ENCODE results near the gene ACTA2.

Gene ACTA2

DNA sequence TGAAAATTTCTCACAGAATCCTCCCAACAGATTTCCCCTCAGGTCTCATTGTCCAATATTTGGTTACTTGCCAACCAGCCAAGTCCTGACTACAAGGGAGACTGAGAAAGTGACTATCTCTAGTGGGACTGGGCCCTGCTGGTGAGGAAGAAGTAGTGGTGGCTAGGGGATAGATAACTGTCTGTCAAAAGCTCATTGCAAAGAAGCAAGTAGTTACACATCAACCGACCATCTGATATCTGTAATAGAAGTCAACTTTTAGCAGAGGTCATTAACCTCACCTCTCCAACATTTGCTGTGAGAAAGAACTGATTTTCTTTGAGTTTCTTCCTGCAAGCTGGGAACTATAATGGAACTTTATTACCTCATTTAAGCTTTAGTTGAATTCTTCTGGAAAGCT, 57.3 kb downstream of the ACTA2 start:
- no peak for DNase-seq (ENCODE audit: low read depth in 2 of 2, low spot score in 1 of 2)

DNA sequence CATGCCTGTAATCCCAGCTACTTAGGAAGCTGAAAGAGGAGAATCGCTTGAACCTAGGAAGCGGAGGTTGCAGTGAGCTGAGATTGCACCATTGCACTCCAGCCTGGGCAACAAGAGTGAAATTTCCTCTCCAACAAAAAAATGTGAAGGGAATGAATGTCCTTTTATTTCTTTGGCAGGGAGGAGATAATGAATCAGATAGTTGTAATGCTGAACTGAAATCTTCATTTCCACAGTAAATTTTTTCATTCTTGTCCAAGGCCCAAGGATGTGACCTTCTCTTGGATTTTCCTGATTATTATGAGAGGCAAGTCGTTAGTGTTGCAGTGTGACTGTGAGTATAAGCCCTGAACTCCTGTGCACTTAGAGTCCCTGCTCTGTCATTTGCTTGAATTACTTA, 59.0 kb downstream of the ACTA2 start:
- no peak for DNase-seq (ENCODE audit: low read depth in 2 of 2, low spot score in 1 of 2)

DNA sequence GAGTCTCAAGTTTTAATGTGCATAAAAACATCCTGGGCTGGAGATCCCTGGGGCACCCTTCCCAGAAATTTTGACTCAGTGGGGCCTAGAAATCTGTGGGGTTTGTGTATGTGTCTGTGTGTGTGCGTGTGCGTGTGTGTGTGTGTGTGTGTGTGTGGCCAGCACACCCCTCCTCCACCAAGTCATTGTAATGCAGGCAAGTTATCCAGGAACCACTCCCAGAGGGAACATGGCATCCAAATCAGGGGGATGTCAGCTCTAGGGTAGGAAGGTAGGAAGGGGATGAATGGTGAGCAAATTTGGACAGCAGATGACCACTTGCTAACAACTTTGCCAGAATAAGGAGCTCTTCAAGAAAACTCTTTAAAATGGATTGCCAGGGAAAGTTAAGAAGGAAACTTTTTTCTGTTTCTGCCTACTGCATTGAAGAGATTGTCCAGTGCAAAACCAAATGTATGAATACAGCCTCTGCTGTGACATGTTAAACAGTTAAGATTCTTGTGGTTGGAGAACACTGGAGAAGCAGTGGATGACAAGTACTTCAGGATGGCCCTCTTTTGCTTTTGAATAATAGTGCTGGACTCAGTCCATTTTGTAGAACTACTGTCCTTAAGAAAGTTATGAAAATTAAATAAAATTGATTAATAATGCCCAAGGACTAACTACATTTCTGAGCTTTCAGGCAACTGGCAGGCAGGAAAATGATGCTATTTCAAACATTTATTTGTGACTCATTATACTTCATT, 60.2 kb downstream of the ACTA2 start:
- DNase-seq (ENCODE audit: low read depth in 2 of 2, low spot score in 1 of 2) = no peak

GRCh38 chr10:88890681-88891381, 61.7 kb downstream of the ACTA2 start:
- no peak for DNase-seq (ENCODE audit: low read depth in 2 of 2, low spot score in 1 of 2)

DNA sequence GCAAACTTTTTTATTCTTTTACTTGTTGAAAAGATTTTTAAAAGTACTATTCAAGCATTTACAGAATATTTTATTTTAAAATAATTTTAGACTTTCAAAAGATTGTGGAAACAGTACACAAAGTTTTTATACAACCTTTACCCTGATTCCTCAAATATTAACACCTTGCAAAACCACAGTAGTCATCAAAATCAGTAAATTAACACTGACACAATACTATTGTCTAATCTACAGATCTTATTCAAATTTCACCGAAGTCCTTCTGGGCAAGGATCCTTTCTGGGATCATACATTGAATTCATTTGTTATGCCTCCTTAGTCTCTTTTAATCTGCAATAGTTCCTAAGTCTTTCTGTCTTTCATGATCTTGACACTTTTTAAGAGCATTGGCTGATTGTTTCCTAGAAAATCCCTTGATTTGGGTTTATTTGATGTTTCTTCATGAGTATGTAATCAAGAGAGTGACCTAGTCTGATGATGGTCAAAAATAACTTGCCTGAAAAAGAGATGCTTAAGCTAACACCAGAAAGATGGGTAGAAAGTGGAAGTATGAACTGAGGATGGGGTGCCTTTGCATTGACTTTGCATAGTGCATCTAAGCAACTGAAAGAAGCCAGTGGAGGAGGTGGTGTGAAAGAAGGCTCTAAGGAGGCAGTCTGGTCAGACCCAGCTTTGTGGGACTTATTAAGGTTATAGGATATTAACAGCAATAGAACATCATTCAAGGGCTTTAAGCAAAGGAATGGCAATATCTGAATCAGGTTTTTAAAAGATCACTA, 62.8 kb downstream of the ACTA2 start:
- DNase-seq (ENCODE audit: low read depth in 2 of 2, low spot score in 1 of 2) = no peak

- DNase-seq (ENCODE audit: low read depth in 2 of 2, low spot score in 1 of 2) = no peak
Observed at GRCh38 chr10:88888810-88889445, 63.6 kb downstream of the ACTA2 start.

- DNase-seq (ENCODE audit: low read depth in 2 of 2, low spot score in 1 of 2) = no peak
Observed at GRCh38 chr10:88886557-88886956, 66.0 kb downstream of the ACTA2 start.

All from stimulated activated CD8-positive, alpha-beta memory T cell treated with anti-CD3 and anti-CD28 coated beads, Interleukin-4, amount 100 ng/mL, for 1 hour (primary cell).